Suppressor macrophage (primary cell): ENCODE results near the gene AP5Z1.
A peak's percentile ranks its signal among the peaks of the same experiment; 100 is the strongest.

Source experiments
- DNase-seq, 4 experiments: peaks; one replicate each; pipeline ENCODE4 v3.0.0-alpha.2; 2020 to 2022
- total RNA-seq, 17 experiments: gene quantifications; one replicate each; lab custom pipeline; 2026; ENCODE audit warnings: mixed read lengths in 6 of 17, inconsistent platforms in 3 of 17; lab: John Stamatoyannopoulos, UW

AP5Z1 gene
- total RNA-seq: 47.4 to 107 (median 58.5) reads per million in 17 experiments

- peak; percentile 98 to 99 (median 99) for DNase-seq
Observed at GRCh38 chr7:4775250-4775847, at the start of gene AP5Z1. AP5Z1 (plus strand) TSS chr7:4775623; CDS start chr7:4775716, 93 bp downstream.

GRCh38 chr7:4725850-4726450 lies 49.5 kb upstream of the AP5Z1 start:
- DNase-seq: no peak

GRCh38 chr7:4726566-4726965 lies 48.9 kb upstream of the AP5Z1 start:
- peak; percentile 67 to 85 (median 84) for DNase-seq

- no peak for DNase-seq
Observed at GRCh38 chr7:4727914-4728705, 47.3 kb upstream of the AP5Z1 start.

GRCh38 chr7:4729266-4729665 lies 46.2 kb upstream of the AP5Z1 start:
- no peak for DNase-seq

- no peak for DNase-seq
Observed at GRCh38 chr7:4730276-4730675, 45.1 kb upstream of the AP5Z1 start.

- no peak for DNase-seq
Observed at GRCh38 chr7:4730971-4731370, 44.5 kb upstream of the AP5Z1 start.

- DNase-seq: no peak
Observed at GRCh38 chr7:4731803-4732202, 43.6 kb upstream of the AP5Z1 start.

- DNase-seq: no peak
Observed at GRCh38 chr7:4733936-4734528, 41.4 kb upstream of the AP5Z1 start.

GRCh38 chr7:4734587-4735345 lies 40.7 kb upstream of the AP5Z1 start:
- DNase-seq: no peak

- no peak for DNase-seq
Observed at GRCh38 chr7:4737300-4737699, 38.1 kb upstream of the AP5Z1 start.

GRCh38 chr7:4738711-4739527 lies 36.5 kb upstream of the AP5Z1 start:
- peak; percentile 75 to 87 (median 79) for DNase-seq

- peak; percentile 20 to 69 (median 54) for DNase-seq
Observed at GRCh38 chr7:4739528-4739992, 35.9 kb upstream of the AP5Z1 start.

- no peak for DNase-seq
Observed at GRCh38 chr7:4740796-4741195, 34.6 kb upstream of the AP5Z1 start.

GRCh38 chr7:4742051-4742573 lies 33.3 kb upstream of the AP5Z1 start:
- no peak for DNase-seq

- no peak for DNase-seq
Observed at GRCh38 chr7:4742852-4743251, 32.6 kb upstream of the AP5Z1 start.

- peak; percentile 93 to 98 (median 95) for DNase-seq
Observed at GRCh38 chr7:4744391-4745264, 30.8 kb upstream of the AP5Z1 start.

- DNase-seq: no peak
Observed at GRCh38 chr7:4745265-4745919, 30.0 kb upstream of the AP5Z1 start.
